Measurements from ENCODE around the gene GRIA4. TPM values are rescaled to one million over a fixed set of nuclear protein-coding genes. Genes with fewer than 3 reads are reported as not detected.

The GRIA4 gene
- total RNA-seq, 1 donor from 2014 or later: not detected

GRCh38 chr11:106015066-106015465 lies 405.2 kb downstream of the GRIA4 start:
- DNase-seq: no peak

- DNase-seq: no peak
Measured at GRCh38 chr11:106017093-106017492, 407.2 kb downstream of the GRIA4 start.

DNA sequence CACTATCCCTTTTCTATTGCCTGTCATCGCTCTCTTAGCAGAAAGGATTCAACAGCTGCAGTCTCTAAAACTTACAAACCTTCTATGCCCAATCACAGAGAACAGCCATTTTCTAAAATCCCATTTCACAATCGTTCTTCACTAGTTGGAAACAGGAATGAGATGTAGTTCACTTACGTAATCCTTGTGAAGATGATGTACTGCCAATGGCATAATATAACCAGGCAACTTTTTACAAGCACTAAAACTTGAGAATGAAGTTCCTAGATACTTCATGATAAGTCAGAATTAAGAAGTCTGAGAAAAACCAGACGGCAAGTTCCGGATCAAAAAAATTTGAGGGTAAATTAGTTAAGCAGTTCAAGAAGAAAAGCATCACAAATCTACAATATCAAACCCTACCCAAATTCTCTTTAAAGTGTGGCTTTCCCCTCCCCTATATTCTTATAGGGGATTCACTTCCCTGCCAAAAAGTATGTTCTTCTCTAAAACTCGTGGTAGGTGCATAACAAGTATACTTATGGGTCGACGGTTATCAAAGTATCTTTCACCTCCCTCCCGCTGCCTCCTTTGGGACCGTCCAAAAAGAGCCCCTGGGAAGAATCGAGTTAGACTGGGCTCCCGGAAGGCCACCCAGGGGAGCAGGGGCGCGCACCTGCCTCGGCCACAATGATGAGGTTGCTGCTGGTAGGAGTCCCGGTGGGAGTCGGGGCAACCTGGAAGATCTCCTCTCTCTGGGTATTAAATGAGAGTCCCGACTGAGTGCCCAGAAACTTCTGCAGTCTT lies 411.5 kb downstream of the GRIA4 start:
- DNase-seq: no peak

- DNase-seq: peak; percentile 100
Measured at GRCh38 chr11:106021967-106022794, 412.3 kb downstream of the GRIA4 start, which contains the start of gene MSANTD4. TSS of gene MSANTD4 (minus strand) at chr11:106022240. CDS start at chr11:106010917, 11,323 bp downstream.

- DNase-seq: no peak
Measured at GRCh38 chr11:106022795-106023275, 413.0 kb downstream of the GRIA4 start.

GRCh38 chr11:106030609-106031008 lies 420.7 kb downstream of the GRIA4 start:
- DNase-seq: peak; percentile 20

GRCh38 chr11:106031202-106031810 lies 421.4 kb downstream of the GRIA4 start:
- peak; percentile 63 for DNase-seq
